ENCODE data around the gene PHACTR1.
A peak's percentile ranks its signal among the peaks of the same experiment; 100 is the strongest.

The PHACTR1 gene

GRCh38 chr6:13044390-13044789, 327.8 kb downstream of the PHACTR1 start:
- DNase-seq (ENCODE audit: low read depth in 1 of 2, low spot score in 1 of 2) = peak; percentile 43 to 51
- Histone ChIP-seq H3K4me3 (replicated peaks; ENCODE audit: insufficient read depth, low read length) (no peak overlapping the region), H3K27ac (replicated peaks) (no peak overlapping the region), H3K27me3 (ENCODE audit: insufficient read depth, poor library complexity, severe bottlenecking) (no peaks in the 10 kb centered on the region)
- TF ChIP-seq CTCF (IDR thresholded peaks at IDR 0.05; ENCODE audit: insufficient read depth, low read length) = no peak
- TF ChIP-seq SPI1 (IDR thresholded peaks at IDR 0.05; ENCODE audit: borderline replicate concordance, low read depth) = peak; percentile 38; the same call in 1 of the 2 replicates
- no peak for TF ChIP-seq POLR2AphosphoS5 (IDR thresholded peaks at IDR 0.05; ENCODE audit: low read depth)
- TF ChIP-seq REST (IDR thresholded peaks at IDR 0.05; ENCODE audit: insufficient replicate concordance, low read depth) = no peak
- no peak for TF ChIP-seq GABPA (IDR thresholded peaks at IDR 0.05; ENCODE audit: low read depth)

GRCh38 chr6:13044896-13045295, 328.3 kb downstream of the PHACTR1 start:
- DNase-seq (ENCODE audit: low read depth in 1 of 2, low spot score in 1 of 2) = no peak
- no peak overlapping the region for H3K27ac ChIP-seq (replicated peaks)
- no peaks in the 10 kb centered on the region for H3K27me3 ChIP-seq (ENCODE audit: insufficient read depth, poor library complexity, severe bottlenecking)
- H3K4me3 ChIP-seq (replicated peaks; ENCODE audit: insufficient read depth, low read length) = no peak overlapping the region
- TF ChIP-seq SPI1 (IDR thresholded peaks at IDR 0.05; ENCODE audit: borderline replicate concordance, low read depth) (no peak), POLR2AphosphoS5 (IDR thresholded peaks at IDR 0.05; ENCODE audit: low read depth) (no peak), REST (IDR thresholded peaks at IDR 0.05; ENCODE audit: insufficient replicate concordance, low read depth) (no peak), GABPA (IDR thresholded peaks at IDR 0.05; ENCODE audit: low read depth) (no peak), CTCF (IDR thresholded peaks at IDR 0.05; ENCODE audit: insufficient read depth, low read length) (no peak)

GRCh38 chr6:13045676-13046075, 329.1 kb downstream of the PHACTR1 start:
- Histone ChIP-seq H3K4me3 (replicated peaks; ENCODE audit: insufficient read depth, low read length) (no peak overlapping the region), H3K27me3 (ENCODE audit: insufficient read depth, poor library complexity, severe bottlenecking) (no peaks in the 10 kb centered on the region), H3K27ac (replicated peaks) (no peak overlapping the region)
- TF ChIP-seq POLR2AphosphoS5 (IDR thresholded peaks at IDR 0.05; ENCODE audit: low read depth) (no peak), SPI1 (IDR thresholded peaks at IDR 0.05; ENCODE audit: borderline replicate concordance, low read depth) (0 out of 2 replicates have a peak, but pooled peaks have one; percentile 12)
- DNase-seq (ENCODE audit: low read depth in 1 of 2, low spot score in 1 of 2) = peak in 1 of 2 experiments; percentile 52

GRCh38 chr6:13046084-13046483, 329.5 kb downstream of the PHACTR1 start:
- Histone ChIP-seq H3K27me3 (ENCODE audit: insufficient read depth, poor library complexity, severe bottlenecking) (no peaks in the 10 kb centered on the region), H3K4me3 (replicated peaks; ENCODE audit: insufficient read depth, low read length) (no peak overlapping the region), H3K27ac (replicated peaks) (no peak overlapping the region)
- TF ChIP-seq POLR2AphosphoS5 (IDR thresholded peaks at IDR 0.05; ENCODE audit: low read depth) (no peak), GABPA (IDR thresholded peaks at IDR 0.05; ENCODE audit: low read depth) (no peak), CTCF (IDR thresholded peaks at IDR 0.05; ENCODE audit: insufficient read depth, low read length) (no peak), SPI1 (IDR thresholded peaks at IDR 0.05; ENCODE audit: borderline replicate concordance, low read depth) (no peak), REST (IDR thresholded peaks at IDR 0.05; ENCODE audit: insufficient replicate concordance, low read depth) (no peak)
- peak in 1 of 2 experiments; percentile 32 for DNase-seq (ENCODE audit: low read depth in 1 of 2, low spot score in 1 of 2)
